H1 (cell line): ENCODE measurements around the gene BARHL1.

Experiments
- CTCF ChIP-seq, 3 experiments: IDR thresholded peaks; 1 replicate in 2 of 3; 2 replicates in 1 of 3; pipeline versions ENCODE4 v1.5.1 to v1.6.1; 2011; ENCODE audit warnings: low read length in 3 of 3, mild to moderate bottlenecking in 3 of 3, inconsistent platforms in 2 of 3, low read depth in 1 of 3, moderate library complexity in 1 of 3; ENCODE audit not compliant: insufficient read depth in 1 of 3; ENCODE audit errors: control extremely low read depth in 1 of 3
- EGR1 ChIP-seq: IDR thresholded peaks from 2 replicates; pipeline ENCODE4 v1.6.1; 2011; ENCODE audit warnings: low read depth, low read length, borderline replicate concordance
- MAX ChIP-seq: IDR thresholded peaks from 2 replicates; pipeline ENCODE4 v1.6.1; 2012; ENCODE audit warnings: inconsistent platforms
- POLR2A ChIP-seq, 2 experiments: IDR thresholded peaks; 1 replicate in 1 of 2; 2 replicates in 1 of 2; pipeline ENCODE4 v1.6.1; 2011; ENCODE audit warnings: low read depth in 2 of 2, low read length in 2 of 2, mild to moderate bottlenecking in 2 of 2; ENCODE audit errors: control extremely low read depth in 1 of 2
- RBBP5 ChIP-seq: IDR thresholded peaks from 2 replicates; pipeline ENCODE4 v1.7.1; 2012; ENCODE audit warnings: low read depth, mild to moderate bottlenecking, inconsistent platforms, low read length, moderate library complexity, borderline replicate concordance
- RFX5 ChIP-seq: IDR thresholded peaks from 2 replicates; pipeline ENCODE4 v1.6.1; 2011; ENCODE audit warnings: low read depth, low read length, improper control_type of control experiment, borderline replicate concordance
- TAF1 ChIP-seq: IDR thresholded peaks from 2 replicates; pipeline ENCODE4 v1.6.1; 2011; ENCODE audit warnings: mild to moderate bottlenecking, low read depth, low read length
- TCF12 ChIP-seq: IDR thresholded peaks from 2 replicates; pipeline ENCODE4 v1.6.1; 2011; ENCODE audit warnings: low read depth, mild to moderate bottlenecking, low read length
- ZNF274 ChIP-seq: IDR thresholded peaks from 2 replicates; pipeline ENCODE4 v1.7.0; 2012; ENCODE audit warnings: low read length, borderline replicate concordance; ENCODE audit errors: extremely low read depth

- no peak for TF ChIP-seq RBBP5
- no peak for TF ChIP-seq POLR2A (IDR thresholded peaks at IDR 0.05; ENCODE audit: control extremely low read depth in 1 of 2, low read depth in 2 of 2, low read length in 2 of 2)
- no peak for TF ChIP-seq EGR1
- no peak for TF ChIP-seq CTCF (IDR thresholded peaks at IDR 0.05; ENCODE audit: control extremely low read depth in 1 of 3, insufficient read depth in 1 of 3, low read depth in 1 of 3, low read length in 3 of 3)
- no peak for TF ChIP-seq MAX
- no peak for TF ChIP-seq TAF1
- TF ChIP-seq TCF12 = no peak
- TF ChIP-seq RFX5 = no peak
- no peak for TF ChIP-seq ZNF274
Measured at GRCh38 chr9:132596200-132596599, 13.8 kb downstream of the BARHL1 start.
